Measurements from ENCODE around the gene DDR1. TPM values are rescaled to one million over a fixed set of nuclear protein-coding genes. Genes with fewer than 3 reads are reported as not detected.

The DDR1 gene
- total RNA-seq, 4 donors from 2014 or later: 25.4 to 40.4 (median 30.9) TPM

DNA sequence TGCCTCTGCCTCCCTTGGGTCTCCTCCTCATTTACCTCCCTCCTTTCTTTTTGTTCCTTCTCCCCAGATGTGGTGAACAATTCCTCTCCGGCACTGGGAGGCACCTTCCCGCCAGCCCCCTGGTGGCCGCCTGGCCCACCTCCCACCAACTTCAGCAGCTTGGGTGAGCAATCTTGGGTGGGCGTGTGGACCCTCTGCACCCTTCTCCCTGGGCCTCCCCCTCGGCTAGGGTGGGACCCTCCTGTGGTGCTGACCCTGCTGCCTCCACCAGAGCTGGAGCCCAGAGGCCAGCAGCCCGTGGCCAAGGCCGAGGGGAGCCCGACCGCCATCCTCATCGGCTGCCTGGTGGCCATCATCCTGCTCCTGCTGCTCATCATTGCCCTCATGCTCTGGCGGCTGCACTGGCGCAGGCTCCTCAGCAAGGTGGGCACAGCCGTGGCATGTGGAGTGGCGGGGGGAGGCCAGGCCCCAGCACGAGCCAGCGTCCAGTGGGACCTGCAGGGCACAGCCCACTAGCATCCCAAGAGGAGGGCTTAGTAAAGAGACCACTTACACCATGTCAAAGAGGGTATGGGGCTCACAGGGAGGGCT lies 8.8 kb downstream of the DDR1 start:
- Histone ChIP-seq H3K27ac (no peak overlapping the region), H3K9me3 (no peaks in the 10 kb centered on the region), H3K36me3 (peaks cover 0 to 92% of the 10 kb centered on the region in 2 donors), H3K4me3 (no peak overlapping the region), H3K4me1 (peaks cover 0 to 21% (median 0%) of the 10 kb centered on the region in 3 donors), H3K27me3 (no peaks in the 10 kb centered on the region)
- TF ChIP-seq, protein P1, sequence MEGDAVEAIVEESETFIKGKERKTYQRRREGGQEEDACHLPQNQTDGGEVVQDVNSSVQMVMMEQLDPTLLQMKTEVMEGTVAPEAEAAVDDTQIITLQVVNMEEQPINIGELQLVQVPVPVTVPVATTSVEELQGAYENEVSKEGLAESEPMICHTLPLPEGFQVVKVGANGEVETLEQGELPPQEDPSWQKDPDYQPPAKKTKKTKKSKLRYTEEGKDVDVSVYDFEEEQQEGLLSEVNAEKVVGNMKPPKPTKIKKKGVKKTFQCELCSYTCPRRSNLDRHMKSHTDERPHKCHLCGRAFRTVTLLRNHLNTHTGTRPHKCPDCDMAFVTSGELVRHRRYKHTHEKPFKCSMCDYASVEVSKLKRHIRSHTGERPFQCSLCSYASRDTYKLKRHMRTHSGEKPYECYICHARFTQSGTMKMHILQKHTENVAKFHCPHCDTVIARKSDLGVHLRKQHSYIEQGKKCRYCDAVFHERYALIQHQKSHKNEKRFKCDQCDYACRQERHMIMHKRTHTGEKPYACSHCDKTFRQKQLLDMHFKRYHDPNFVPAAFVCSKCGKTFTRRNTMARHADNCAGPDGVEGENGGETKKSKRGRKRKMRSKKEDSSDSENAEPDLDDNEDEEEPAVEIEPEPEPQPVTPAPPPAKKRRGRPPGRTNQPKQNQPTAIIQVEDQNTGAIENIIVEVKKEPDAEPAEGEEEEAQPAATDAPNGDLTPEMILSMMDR (IDR thresholded peaks at IDR 0.05): no peak
- TF ChIP-seq POLR2AphosphoS5 (IDR thresholded peaks at IDR 0.05): no peak
- no peak for ATAC-seq
- 43% methylated on average over 1 of the region's 16 CpGs; no CpG with 5 or more reads in 1 of the 2 donors for WGBS, 2 donors (ENCODE audit: low coverage in 1 of 2)

DNA sequence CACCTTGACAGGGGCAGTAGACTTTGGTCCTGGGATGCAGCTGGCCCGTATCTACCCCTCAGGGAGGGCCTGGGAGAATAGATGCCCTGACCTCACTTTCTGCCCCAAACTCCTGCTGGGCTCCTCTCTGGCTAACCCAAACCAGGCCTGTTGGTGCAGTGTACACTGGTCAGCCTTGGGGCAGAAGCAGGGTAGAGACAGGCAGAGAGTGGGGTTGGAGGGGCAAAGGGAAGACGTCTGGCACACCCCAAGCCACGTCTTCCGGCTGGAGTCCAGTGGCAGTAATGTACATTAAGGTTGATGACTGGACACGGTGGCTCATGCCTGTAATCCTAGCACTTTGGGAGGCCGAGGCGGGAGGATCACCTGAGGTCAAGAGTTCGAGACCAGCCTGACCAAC lies 9.3 kb downstream of the DDR1 start:
- peaks cover 0 to 98% of the 10 kb centered on the region in 2 donors for H3K36me3 ChIP-seq
- 80% methylated on average over 1 of the region's 8 CpGs; no CpG with 5 or more reads in 1 of the 2 donors for WGBS, 2 donors (ENCODE audit: low coverage in 1 of 2)

DNA sequence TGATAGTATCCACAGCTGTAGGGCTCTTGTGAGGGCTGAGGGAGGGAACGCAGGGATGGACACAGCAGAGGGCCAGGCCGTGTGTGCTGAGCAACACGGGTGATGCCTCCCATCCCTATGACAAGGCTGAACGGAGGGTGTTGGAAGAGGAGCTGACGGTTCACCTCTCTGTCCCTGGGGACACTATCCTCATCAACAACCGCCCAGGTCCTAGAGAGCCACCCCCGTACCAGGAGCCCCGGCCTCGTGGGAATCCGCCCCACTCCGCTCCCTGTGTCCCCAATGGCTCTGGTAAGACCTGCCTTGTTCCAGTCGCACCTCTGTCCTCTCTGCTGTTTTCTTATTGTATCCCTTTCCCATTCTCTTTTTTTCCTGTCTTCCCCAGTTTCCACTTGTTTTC lies 10.1 kb downstream of the DDR1 start:
- peaks cover 0 to 98% of the 10 kb centered on the region in 2 donors for H3K36me3 ChIP-seq
- H3K9me3 ChIP-seq: no peaks in the 10 kb centered on the region
- H3K27ac ChIP-seq: no peak overlapping the region
- 90 to 92% methylated on average over 6 to 7 of the region's 12 CpGs for WGBS, 2 donors (ENCODE audit: low coverage in 1 of 2)
- no peak for ATAC-seq
- no peak for TF ChIP-seq POLR2A (IDR thresholded peaks at IDR 0.05)
- no peak for TF ChIP-seq POLR2AphosphoS5 (IDR thresholded peaks at IDR 0.05)
- no peak overlapping the region for H3K4me3 ChIP-seq
- H3K4me1 ChIP-seq: peaks cover 0 to 10% (median 0%) of the 10 kb centered on the region in 3 donors
- no peaks in the 10 kb centered on the region for H3K27me3 ChIP-seq

More for the DNA sequence above, 9.3 kb downstream of the DDR1 start:
- Histone ChIP-seq H3K4me3 (no peak overlapping the region), H3K27me3 (no peaks in the 10 kb centered on the region), H3K27ac (no peak overlapping the region), H3K4me1 (peaks cover 0 to 15% (median 0%) of the 10 kb centered on the region in 3 donors), H3K9me3 (no peaks in the 10 kb centered on the region)
- no peak for ATAC-seq
- TF ChIP-seq, protein P1 (IDR thresholded peaks at IDR 0.05): no peak
- TF ChIP-seq EP300 (IDR thresholded peaks at IDR 0.05): no peak

DNA sequence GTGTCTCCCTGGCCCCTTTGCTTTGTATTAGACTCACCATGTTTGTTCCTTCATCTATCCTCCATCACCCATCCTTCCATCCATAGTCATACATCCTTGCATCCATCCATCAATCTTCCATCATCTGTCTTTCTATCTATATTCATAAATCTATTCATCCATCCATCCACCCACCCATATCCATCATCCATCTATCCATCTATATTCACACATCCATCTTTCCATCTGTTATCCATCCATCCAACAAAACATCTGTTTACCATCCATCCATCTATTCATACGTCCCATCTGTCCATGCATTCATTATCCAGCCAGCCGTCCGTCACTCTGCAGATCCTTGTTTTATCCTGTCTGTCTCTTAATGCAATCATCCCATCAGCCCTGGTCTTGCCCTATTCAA lies 10.6 kb downstream of the DDR1 start:
- peaks cover 0 to 8% (median 0%) of the 10 kb centered on the region in 3 donors for H3K4me1 ChIP-seq
- peaks cover 0 to 98% of the 10 kb centered on the region in 2 donors for H3K36me3 ChIP-seq
- H3K27ac ChIP-seq: no peak overlapping the region
- TF ChIP-seq POLR2AphosphoS5 (IDR thresholded peaks at IDR 0.05) (no peak), POLR2A (IDR thresholded peaks at IDR 0.05) (no peak), EP300 (IDR thresholded peaks at IDR 0.05) (no peak)
- TF ChIP-seq, protein P1 (IDR thresholded peaks at IDR 0.05): no peak
- no peaks in the 10 kb centered on the region for H3K27me3 ChIP-seq
- no peak for ATAC-seq
- H3K9me3 ChIP-seq: no peaks in the 10 kb centered on the region
- H3K4me3 ChIP-seq: no peak overlapping the region
- 81 to 92% methylated on average over 2 to 3 of the region's 3 CpGs for WGBS, 2 donors (ENCODE audit: low coverage in 1 of 2)

DNA sequence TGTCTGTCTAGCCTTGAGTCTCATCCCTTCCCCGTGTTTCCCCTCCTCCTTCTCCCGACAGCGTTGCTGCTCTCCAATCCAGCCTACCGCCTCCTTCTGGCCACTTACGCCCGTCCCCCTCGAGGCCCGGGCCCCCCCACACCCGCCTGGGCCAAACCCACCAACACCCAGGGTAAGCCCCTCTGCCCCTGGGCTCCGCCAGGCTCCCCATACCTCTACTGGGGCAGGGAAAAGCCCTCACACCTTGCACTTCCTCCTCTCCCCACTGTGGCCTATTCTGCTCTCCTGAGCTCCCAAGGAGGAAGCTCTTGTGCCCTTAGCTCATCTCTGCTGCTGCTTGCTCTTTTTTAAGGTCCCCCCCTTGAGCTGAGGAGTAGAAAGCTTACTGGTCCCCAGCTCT lies 11.0 kb downstream of the DDR1 start:
- 70% methylated on average over 8 of the region's 10 CpGs; no CpG with 5 or more reads in 1 of the 2 donors for WGBS, 2 donors (ENCODE audit: low coverage in 1 of 2)
- Histone ChIP-seq H3K9me3 (no peaks in the 10 kb centered on the region), H3K27me3 (no peaks in the 10 kb centered on the region), H3K4me3 (no peak overlapping the region), H3K36me3 (peaks cover 0 to 95% of the 10 kb centered on the region in 2 donors), H3K27ac (no peak overlapping the region), H3K4me1 (peaks cover 0 to 4% (median 0%) of the 10 kb centered on the region in 3 donors)
- no peak for ATAC-seq
- TF ChIP-seq POLR2A (IDR thresholded peaks at IDR 0.05) (no peak), POLR2AphosphoS5 (IDR thresholded peaks at IDR 0.05) (no peak), EP300 (IDR thresholded peaks at IDR 0.05) (no peak)
- TF ChIP-seq, protein P1 (IDR thresholded peaks at IDR 0.05): no peak

Measured in gastroesophageal sphincter (tissue), 4 donors.